Ishikawa (cell line): ENCODE results near the gene KCNIP3.

Experiments used
- CEBPB ChIP-seq: IDR thresholded peaks from 2 replicates; pipeline ENCODE4 v1.6.1; 2012
- CREB1 ChIP-seq: IDR thresholded peaks from 2 replicates; pipeline ENCODE4 v1.6.1; 2012; ENCODE audit warnings: low read depth
- EGR1 ChIP-seq: IDR thresholded peaks from 2 replicates; pipeline ENCODE4 v1.6.1; 2012
- EP300 ChIP-seq: IDR thresholded peaks from 2 replicates; pipeline ENCODE4 v1.6.1; 2012; ENCODE audit warnings: borderline replicate concordance
- FOXM1 ChIP-seq: IDR thresholded peaks from 2 replicates; pipeline ENCODE4 v1.6.1; 2012; ENCODE audit warnings: low read depth, borderline replicate concordance
- NFIC ChIP-seq: IDR thresholded peaks from 2 replicates; pipeline ENCODE4 v1.6.1; 2012
- RAD21 ChIP-seq: IDR thresholded peaks from 2 replicates; pipeline ENCODE4 v1.6.1; 2012; ENCODE audit warnings: low read depth
- TAF1 ChIP-seq: IDR thresholded peaks from 2 replicates; pipeline ENCODE4 v1.6.1; 2012; ENCODE audit warnings: low read depth, mild to moderate bottlenecking
- TCF12 ChIP-seq: IDR thresholded peaks from 2 replicates; pipeline ENCODE4 v1.6.1; 2012; ENCODE audit warnings: low read depth
- TEAD4 ChIP-seq: IDR thresholded peaks from 2 replicates; pipeline ENCODE4 v1.6.1; 2012
- YY1 ChIP-seq: IDR thresholded peaks from 2 replicates; pipeline ENCODE4 v1.6.1; 2012; ENCODE audit warnings: low read depth
- ZBTB7A ChIP-seq: IDR thresholded peaks from 2 replicates; pipeline ENCODE4 v1.6.1; 2012; ENCODE audit warnings: low read depth
- TF ChIP-seq, protein P1 (sequence below): IDR thresholded peaks from 2 replicates; pipeline ENCODE4 v1.6.1; 2012
- TF ChIP-seq, protein P2 (sequence below): IDR thresholded peaks from 2 replicates; pipeline ENCODE4 v1.6.1; 2012; ENCODE audit warnings: low read depth, mild to moderate bottlenecking
- TF ChIP-seq, protein P3 (sequence below): IDR thresholded peaks from 2 replicates; pipeline ENCODE4 v1.6.1; 2012

Gene KCNIP3

GRCh38 chr2:95389245-95390119, 92.3 kb downstream of the KCNIP3 start:
- peak; percentile 83 for TF ChIP-seq RAD21
- TF ChIP-seq, protein P1, sequence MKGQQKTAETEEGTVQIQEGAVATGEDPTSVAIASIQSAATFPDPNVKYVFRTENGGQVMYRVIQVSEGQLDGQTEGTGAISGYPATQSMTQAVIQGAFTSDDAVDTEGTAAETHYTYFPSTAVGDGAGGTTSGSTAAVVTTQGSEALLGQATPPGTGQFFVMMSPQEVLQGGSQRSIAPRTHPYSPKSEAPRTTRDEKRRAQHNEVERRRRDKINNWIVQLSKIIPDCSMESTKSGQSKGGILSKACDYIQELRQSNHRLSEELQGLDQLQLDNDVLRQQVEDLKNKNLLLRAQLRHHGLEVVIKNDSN = no peak

DNA sequence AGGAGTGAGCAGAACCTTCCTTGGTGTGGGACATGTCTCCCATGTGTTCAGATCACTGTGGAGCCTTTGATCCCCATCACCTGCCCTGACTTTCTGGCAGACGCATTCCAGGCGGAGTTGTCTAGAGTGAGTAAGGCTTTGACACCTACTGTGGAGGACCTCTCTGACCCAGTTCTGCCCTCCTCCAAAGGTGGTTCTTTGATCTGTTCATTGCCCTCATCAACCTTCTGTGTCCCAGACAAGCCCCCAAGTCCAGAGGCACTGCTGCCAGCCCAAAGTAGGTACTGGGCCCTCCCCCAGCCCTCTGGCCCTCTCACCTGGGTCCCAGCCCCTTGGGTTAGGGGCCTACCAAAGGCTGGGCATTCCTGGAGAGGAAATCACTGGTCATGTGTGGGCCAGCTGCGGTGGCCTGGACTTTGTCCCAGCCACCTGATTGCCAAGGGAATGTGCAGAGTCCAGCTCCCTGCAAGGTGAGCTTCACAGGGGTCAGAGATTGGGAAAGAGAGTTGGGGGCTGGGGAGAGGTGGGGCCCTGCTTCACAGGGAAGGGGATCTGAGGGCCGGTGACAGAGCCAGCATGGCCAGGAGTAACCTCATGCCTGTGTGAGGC, 93.2 kb downstream of the KCNIP3 start:
- no peak for TF ChIP-seq NFIC
- TF ChIP-seq, protein P2, sequence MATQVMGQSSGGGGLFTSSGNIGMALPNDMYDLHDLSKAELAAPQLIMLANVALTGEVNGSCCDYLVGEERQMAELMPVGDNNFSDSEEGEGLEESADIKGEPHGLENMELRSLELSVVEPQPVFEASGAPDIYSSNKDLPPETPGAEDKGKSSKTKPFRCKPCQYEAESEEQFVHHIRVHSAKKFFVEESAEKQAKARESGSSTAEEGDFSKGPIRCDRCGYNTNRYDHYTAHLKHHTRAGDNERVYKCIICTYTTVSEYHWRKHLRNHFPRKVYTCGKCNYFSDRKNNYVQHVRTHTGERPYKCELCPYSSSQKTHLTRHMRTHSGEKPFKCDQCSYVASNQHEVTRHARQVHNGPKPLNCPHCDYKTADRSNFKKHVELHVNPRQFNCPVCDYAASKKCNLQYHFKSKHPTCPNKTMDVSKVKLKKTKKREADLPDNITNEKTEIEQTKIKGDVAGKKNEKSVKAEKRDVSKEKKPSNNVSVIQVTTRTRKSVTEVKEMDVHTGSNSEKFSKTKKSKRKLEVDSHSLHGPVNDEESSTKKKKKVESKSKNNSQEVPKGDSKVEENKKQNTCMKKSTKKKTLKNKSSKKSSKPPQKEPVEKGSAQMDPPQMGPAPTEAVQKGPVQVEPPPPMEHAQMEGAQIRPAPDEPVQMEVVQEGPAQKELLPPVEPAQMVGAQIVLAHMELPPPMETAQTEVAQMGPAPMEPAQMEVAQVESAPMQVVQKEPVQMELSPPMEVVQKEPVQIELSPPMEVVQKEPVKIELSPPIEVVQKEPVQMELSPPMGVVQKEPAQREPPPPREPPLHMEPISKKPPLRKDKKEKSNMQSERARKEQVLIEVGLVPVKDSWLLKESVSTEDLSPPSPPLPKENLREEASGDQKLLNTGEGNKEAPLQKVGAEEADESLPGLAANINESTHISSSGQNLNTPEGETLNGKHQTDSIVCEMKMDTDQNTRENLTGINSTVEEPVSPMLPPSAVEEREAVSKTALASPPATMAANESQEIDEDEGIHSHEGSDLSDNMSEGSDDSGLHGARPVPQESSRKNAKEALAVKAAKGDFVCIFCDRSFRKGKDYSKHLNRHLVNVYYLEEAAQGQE = no peak
- no peak for TF ChIP-seq CEBPB
- TF ChIP-seq FOXM1 = no peak
- TF ChIP-seq, protein P3, sequence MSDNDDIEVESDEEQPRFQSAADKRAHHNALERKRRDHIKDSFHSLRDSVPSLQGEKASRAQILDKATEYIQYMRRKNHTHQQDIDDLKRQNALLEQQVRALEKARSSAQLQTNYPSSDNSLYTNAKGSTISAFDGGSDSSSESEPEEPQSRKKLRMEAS = no peak
- no peak for TF ChIP-seq ZBTB7A
- no peak for TF ChIP-seq TEAD4
- no peak for TF ChIP-seq CREB1
- TF ChIP-seq, protein P1 = no peak
- TF ChIP-seq EGR1 = no peak
- TF ChIP-seq RAD21 = no peak
- TF ChIP-seq YY1 = no peak
- no peak for TF ChIP-seq TCF12
- no peak for TF ChIP-seq TAF1
- no peak for TF ChIP-seq EP300

DNA sequence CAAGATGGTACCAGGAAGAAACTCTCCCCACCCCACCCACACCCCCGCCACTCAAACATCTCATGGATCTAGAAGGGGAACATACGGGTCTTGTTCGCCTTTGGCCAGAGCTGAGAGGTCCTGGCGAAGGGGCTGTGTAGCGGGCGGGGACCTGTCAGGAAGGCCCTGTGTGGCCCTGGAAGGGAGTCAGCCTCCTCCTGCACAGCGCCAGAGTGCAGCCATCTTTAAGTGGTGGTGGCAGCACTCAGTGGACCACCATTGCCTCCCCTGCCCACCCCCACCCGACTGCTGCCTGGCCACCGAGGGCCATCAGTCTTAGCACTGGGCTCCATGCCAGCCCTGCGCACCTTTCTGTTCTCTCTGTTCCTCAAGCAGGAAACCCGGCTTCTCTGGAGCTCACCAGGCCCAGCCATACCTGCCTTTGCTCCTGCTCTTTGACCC, 93.8 kb downstream of the KCNIP3 start:
- TF ChIP-seq CREB1 (no peak), FOXM1 (no peak), TAF1 (no peak), TEAD4 (no peak), CEBPB (no peak), TCF12 (no peak), ZBTB7A (no peak), EP300 (no peak), NFIC (no peak), RAD21 (no peak), YY1 (no peak), EGR1 (no peak)
- TF ChIP-seq, protein P1 = no peak
- TF ChIP-seq, protein P3 = no peak
- TF ChIP-seq, protein P2 = no peak

- no peak for TF ChIP-seq ZBTB7A
- TF ChIP-seq YY1 = no peak
- TF ChIP-seq NFIC = no peak
These were observed 94.6 kb downstream of the KCNIP3 start for GRCh38 chr2:95391641-95392310.

DNA sequence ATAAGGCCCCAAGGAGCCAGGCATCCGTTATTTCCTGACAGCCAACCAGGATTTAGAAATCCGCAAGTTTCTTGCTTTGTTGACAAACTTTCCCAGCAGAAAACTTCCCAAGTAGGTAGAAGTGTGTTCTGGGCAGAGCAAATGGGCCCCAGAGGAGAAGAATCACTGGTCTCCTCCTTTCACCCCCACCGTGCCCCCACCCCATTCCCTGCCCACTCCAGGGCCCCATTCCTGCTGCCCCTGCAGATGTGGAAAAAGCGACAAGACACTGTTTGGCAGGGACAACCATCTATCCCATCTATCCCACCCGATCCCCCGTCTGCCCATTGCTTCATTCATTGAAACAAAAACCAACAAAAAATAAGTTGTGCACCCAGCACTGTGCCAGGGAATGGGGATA, 95.2 kb downstream of the KCNIP3 start:
- TF ChIP-seq NFIC = no peak
- TF ChIP-seq, protein P3 = no peak
- TF ChIP-seq, protein P2 = no peak
- no peak for TF ChIP-seq RAD21
- TF ChIP-seq TCF12 = no peak
- no peak for TF ChIP-seq EP300
- TF ChIP-seq TEAD4 = no peak
- no peak for TF ChIP-seq CEBPB
- no peak for TF ChIP-seq ZBTB7A
- no peak for TF ChIP-seq YY1
- TF ChIP-seq FOXM1 = no peak
- TF ChIP-seq, protein P1 = no peak
- TF ChIP-seq TAF1 = no peak
- TF ChIP-seq EGR1 = no peak
- TF ChIP-seq CREB1 = no peak
